Hepatocyte (in vitro differentiated cells): Measurements from ENCODE around the gene AMPH. TPM values are rescaled to one million over a fixed set of nuclear protein-coding genes. Genes with fewer than 3 reads are reported as not detected.
"Not testable (repeated sequence)": the region's sequence is repeated elsewhere in the genome, so short reads cannot be mapped to it uniquely, and the experiment has no call there.

ENCODE experiments used
- DNase-seq: peaks from one replicate; pipeline ENCODE4 v3.0.0-alpha.2; 2016; ENCODE audit warnings: low spot score
- H2AFZ ChIP-seq: fragments of 200-600 bp; sonication (generic); 2 replicates; pipeline ENCODE4 v1.6.0; 2016; ENCODE audit warnings: antibody characterized with exemption, mild to moderate bottlenecking
- H3K27ac ChIP-seq: fragments of 200-600 bp; sonication (generic); 2 replicates; pipeline ENCODE4 v1.5.1; 2016; ENCODE audit warnings: mild to moderate bottlenecking
- H3K27me3 ChIP-seq: fragments of 200-600 bp; sonication (generic); 2 replicates; pipeline ENCODE4 v1.6.1; 2016
- H3K36me3 ChIP-seq: fragments of 200-600 bp; sonication (generic); replicated peaks from 2 replicates; pipeline ENCODE4 v1.5.1; 2016; ENCODE audit warnings: low read depth; ENCODE audit not compliant: insufficient read depth
- H3K4me1 ChIP-seq: fragments of 200-600 bp; sonication (generic); 2 replicates; pipeline ENCODE4 v1.5.1; 2016; ENCODE audit warnings: mild to moderate bottlenecking, moderate library complexity; ENCODE audit not compliant: insufficient read depth
- H3K4me2 ChIP-seq: fragments of 200-600 bp; sonication (generic); 2 replicates; pipeline ENCODE4 v1.6.0; 2016
- H3K4me3 ChIP-seq: fragments of 200-600 bp; sonication (generic); 2 replicates; pipeline ENCODE4 v1.5.1; 2016; ENCODE audit warnings: mild to moderate bottlenecking
- H3K79me2 ChIP-seq: fragments of 200-600 bp; sonication (generic); 2 replicates; pipeline ENCODE4 v1.6.0; 2017; ENCODE audit warnings: mild to moderate bottlenecking
- H3K9me2 ChIP-seq: fragments of 200-600 bp; sonication (generic); replicated peaks from 2 replicates; pipeline ENCODE4 v1.6.0; 2017; ENCODE audit warnings: mild to moderate bottlenecking; ENCODE audit not compliant: insufficient read depth
- H3K9me3 ChIP-seq: fragments of 200-600 bp; sonication (generic); 2 replicates; pipeline ENCODE4 v1.5.1; 2016; ENCODE audit warnings: low read depth, mild to moderate bottlenecking
- H4K20me1 ChIP-seq: fragments of 200-600 bp; sonication (generic); 2 replicates; pipeline ENCODE4 v1.6.0; 2016; ENCODE audit warnings: mild to moderate bottlenecking; ENCODE audit not compliant: insufficient read depth, poor library complexity, severe bottlenecking
- EZH2 ChIP-seq: fragments of 200-600 bp; sonication (generic); IDR thresholded peaks from 2 replicates; pipeline ENCODE4 v1.6.1; 2016; ENCODE audit warnings: antibody characterized with exemption, mild to moderate bottlenecking, borderline replicate concordance
- EZH2phosphoT487 ChIP-seq: fragments of 200-600 bp; sonication (generic); IDR thresholded peaks from one replicate; pipeline ENCODE4 v1.6.1; 2018; ENCODE audit warnings: antibody characterized with exemption, mild to moderate bottlenecking, low read depth, moderate library complexity; ENCODE audit not compliant: unreplicated experiment, severe bottlenecking
- WGBS: methylation state at CpG from one replicate; pipeline ENCODE4 v1.1.6; 2016; ENCODE audit warnings: low lambda C conversion rate; ENCODE audit errors: missing lambda C conversion rate; 5-methylcytosine and 5-hydroxymethylcytosine counted together
- polyA plus RNA-seq: library from polyadenylated mRNA; unstranded; fragments of >200 nt; fragmentation: Nextera tagmentation; extraction: Ambion mirVana; gene quantifications from 2 replicates; pipeline ENCODE4 v1.2.1, GENCODE V29; 2016
- total RNA-seq: library from RNA; depleted of rRNA; stranded (reverse); fragments of >200 nt; gene quantifications from 2 replicates; pipeline ENCODE4 v1.2.3, GENCODE V29; 2014
- TF ChIP-seq, protein P1 (sequence below): fragments of 200-600 bp; sonication (generic); IDR thresholded peaks from 2 replicates; pipeline ENCODE4 v1.5.1; 2016; ENCODE audit warnings: antibody characterized with exemption, mild to moderate bottlenecking; ENCODE audit not compliant: poor library complexity

The AMPH gene
- total and polyA plus RNA-seq, 2 experiments from 2014 or later: 2.0 to 2.8 TPM

- Histone ChIP-seq H3K4me3 (no peak overlapping the region), H3K4me2 (peak overlapping the region; percentile 57), H3K9me2 (no peaks in the 10 kb centered on the region), H4K20me1 (no peaks in the 10 kb centered on the region), H3K79me2 (no peaks in the 10 kb centered on the region), H3K36me3 (no peaks in the 10 kb centered on the region), H3K9me3 (no peaks in the 10 kb centered on the region), H3K27ac (no peak overlapping the region), H3K27me3 (no peaks in the 10 kb centered on the region), H2AFZ (no peak overlapping the region), H3K4me1 (no peaks in the 10 kb centered on the region)
- WGBS: 7% methylated on average over 9 of the region's 9 CpGs
- peak; percentile 69 for DNase-seq
- TF ChIP-seq EZH2phosphoT487 (no peak), EZH2 (no peak)
- TF ChIP-seq, protein P1, sequence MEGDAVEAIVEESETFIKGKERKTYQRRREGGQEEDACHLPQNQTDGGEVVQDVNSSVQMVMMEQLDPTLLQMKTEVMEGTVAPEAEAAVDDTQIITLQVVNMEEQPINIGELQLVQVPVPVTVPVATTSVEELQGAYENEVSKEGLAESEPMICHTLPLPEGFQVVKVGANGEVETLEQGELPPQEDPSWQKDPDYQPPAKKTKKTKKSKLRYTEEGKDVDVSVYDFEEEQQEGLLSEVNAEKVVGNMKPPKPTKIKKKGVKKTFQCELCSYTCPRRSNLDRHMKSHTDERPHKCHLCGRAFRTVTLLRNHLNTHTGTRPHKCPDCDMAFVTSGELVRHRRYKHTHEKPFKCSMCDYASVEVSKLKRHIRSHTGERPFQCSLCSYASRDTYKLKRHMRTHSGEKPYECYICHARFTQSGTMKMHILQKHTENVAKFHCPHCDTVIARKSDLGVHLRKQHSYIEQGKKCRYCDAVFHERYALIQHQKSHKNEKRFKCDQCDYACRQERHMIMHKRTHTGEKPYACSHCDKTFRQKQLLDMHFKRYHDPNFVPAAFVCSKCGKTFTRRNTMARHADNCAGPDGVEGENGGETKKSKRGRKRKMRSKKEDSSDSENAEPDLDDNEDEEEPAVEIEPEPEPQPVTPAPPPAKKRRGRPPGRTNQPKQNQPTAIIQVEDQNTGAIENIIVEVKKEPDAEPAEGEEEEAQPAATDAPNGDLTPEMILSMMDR: peak; percentile 97
These were observed 232.3 kb downstream of the AMPH start for GRCh38 chr7:38398725-38399321.

- H3K27me3 ChIP-seq: no peaks in the 10 kb centered on the region
- 88% methylated on average over 2 of the region's 2 CpGs for WGBS
- H3K9me3 ChIP-seq: no peaks in the 10 kb centered on the region
- no peaks in the 10 kb centered on the region for H3K36me3 ChIP-seq
- no peaks in the 10 kb centered on the region for H3K4me1 ChIP-seq
- H3K4me3 ChIP-seq: no peak overlapping the region
- no peaks in the 10 kb centered on the region for H4K20me1 ChIP-seq
- no peaks in the 10 kb centered on the region for H3K9me2 ChIP-seq
- DNase-seq: no peak
- H2AFZ ChIP-seq: no peak overlapping the region
- H3K27ac ChIP-seq: no peak overlapping the region
- H3K79me2 ChIP-seq: no peaks in the 10 kb centered on the region
- no peak overlapping the region for H3K4me2 ChIP-seq
- TF ChIP-seq, protein P1: no peak
- TF ChIP-seq EZH2phosphoT487: no peak
- no peak for TF ChIP-seq EZH2
These were observed 234.3 kb downstream of the AMPH start for GRCh38 chr7:38396852-38397251.

GRCh38 chr7:38395921-38396552 lies 235.1 kb downstream of the AMPH start:
- H3K4me1 ChIP-seq, H3K4me2 ChIP-seq, H3K4me3 ChIP-seq, H3K9me3 ChIP-seq, H4K20me1 ChIP-seq, H3K27me3 ChIP-seq, H2AFZ ChIP-seq, H3K36me3 ChIP-seq, DNase-seq, H3K27ac ChIP-seq, H3K9me2 ChIP-seq, H3K79me2 ChIP-seq: not testable (repeated sequence)
- WGBS: 80% methylated on average over 1 of the region's 1 CpG

GRCh38 chr7:38394660-38395059 lies 236.5 kb downstream of the AMPH start:
- no peak for DNase-seq
- Histone ChIP-seq H3K27ac (no peak overlapping the region), H3K9me2 (no peaks in the 10 kb centered on the region), H3K79me2 (no peaks in the 10 kb centered on the region), H3K4me2 (no peak overlapping the region), H3K9me3 (no peaks in the 10 kb centered on the region), H3K36me3 (no peaks in the 10 kb centered on the region), H2AFZ (no peak overlapping the region), H3K4me3 (no peak overlapping the region), H3K27me3 (no peaks in the 10 kb centered on the region), H3K4me1 (no peaks in the 10 kb centered on the region), H4K20me1 (no peaks in the 10 kb centered on the region)
- no peak for TF ChIP-seq EZH2phosphoT487
- TF ChIP-seq, protein P1: no peak
- TF ChIP-seq EZH2: no peak
- 89% methylated on average over 4 of the region's 4 CpGs for WGBS
